WTC11 (cell line): ENCODE results near the gene PRXL2B. TPM values are rescaled to one million over a fixed set of nuclear protein-coding genes. Genes with fewer than 3 reads are reported as not detected.
A peak's percentile ranks its signal among the peaks of the same experiment; 100 is the strongest.

Experiments used
- ATAC-seq: fragments of 200-7000 bp; cut with Tn5 transposase; 2 replicates; pipeline ENCODE4 v1.10.0; 2021; ENCODE audit warnings: mild to moderate bottlenecking, moderate library complexity
- CTCF ChIA-PET: fragments of 300-600 bp; sonication (Branson Sonifier 250); formaldehyde crosslinking; loops from one replicate; lab custom pipeline; 2021; ENCODE audit warnings: antibody characterized with exemption; lab: Charles Lee
- POLR2A ChIA-PET: fragments of 350-600 bp; sonication (Branson Sonifier 250); formaldehyde crosslinking; loops from one replicate; lab custom pipeline; 2021; ENCODE audit warnings: antibody characterized with exemption; lab: Charles Lee
- DNase-seq: peaks from one replicate; pipeline ENCODE4 v3.0.0; 2021; ENCODE audit warnings: low spot score
- H3K27ac Mint-ChIP-seq: 2 replicates; pipeline ENCODE4 v1.8.0; 2021; ENCODE audit warnings: mixed read lengths
- H3K27me3 Mint-ChIP-seq: 2 replicates; pipeline ENCODE4 v1.8.0; 2021; ENCODE audit warnings: low read depth, mild to moderate bottlenecking, moderate library complexity, mixed read lengths
- H3K36me3 Mint-ChIP-seq: 2 replicates; pipeline ENCODE4 v1.8.0; 2021; ENCODE audit warnings: mixed read lengths
- H3K4me1 Mint-ChIP-seq: 2 replicates; pipeline ENCODE4 v1.8.0; 2022; ENCODE audit warnings: mixed read lengths
- H3K4me3 Mint-ChIP-seq: 2 replicates; pipeline ENCODE4 v1.8.0; 2021; ENCODE audit warnings: mild to moderate bottlenecking, moderate library complexity, mixed read lengths
- H3K9me3 Mint-ChIP-seq: 2 replicates; pipeline ENCODE4 v1.8.0; 2021; ENCODE audit warnings: mixed read lengths
- CBFB ChIP-seq: sonication (generic); formaldehyde crosslinking; IDR thresholded peaks from 2 replicates; pipeline ENCODE4 v1.8.1; 2022; ENCODE audit warnings: mild to moderate bottlenecking, low read depth, missing genetic modification reagents
- CREB1 ChIP-seq: sonication (generic); formaldehyde crosslinking; IDR thresholded peaks from 2 replicates; pipeline ENCODE4 v1.8.0; 2023; ENCODE audit warnings: mild to moderate bottlenecking, missing genetic modification reagents
- JUN ChIP-seq: sonication (generic); formaldehyde crosslinking; IDR thresholded peaks from 2 replicates; pipeline ENCODE4 v1.8.0; 2023; ENCODE audit warnings: mild to moderate bottlenecking, missing genetic modification reagents
- SOX15 ChIP-seq: fragments of 250-450 bp; sonication (Bioruptor Pico); IDR thresholded peaks from 2 replicates; pipeline ENCODE4 v1.9.0; 2021; ENCODE audit warnings: mild to moderate bottlenecking
- TCF7 ChIP-seq: sonication (generic); formaldehyde crosslinking; IDR thresholded peaks from 2 replicates; pipeline ENCODE4 v1.8.0; 2022; ENCODE audit warnings: mild to moderate bottlenecking, low read depth, missing genetic modification reagents, moderate library complexity
- TEAD1 ChIP-seq: sonication (generic); formaldehyde crosslinking; IDR thresholded peaks from 2 replicates; pipeline ENCODE4 v1.8.0; 2022; ENCODE audit warnings: mild to moderate bottlenecking, missing genetic modification reagents
- TP53 ChIP-seq: sonication (generic); formaldehyde crosslinking; IDR thresholded peaks from 2 replicates; pipeline ENCODE4 v1.8.1; 2023; ENCODE audit warnings: mild to moderate bottlenecking, missing genetic modification reagents
- ZNF138 ChIP-seq: sonication (generic); formaldehyde crosslinking; conservative IDR thresholded peaks from 2 replicates; pipeline ENCODE4 v1.8.1; 2022; ENCODE audit warnings: mild to moderate bottlenecking, moderate library complexity, missing genetic modification reagents
- ZNF671 ChIP-seq: fragments of 250-450 bp; sonication (Bioruptor Pico); IDR thresholded peaks from 2 replicates; pipeline ENCODE4 v1.8.0; 2021; ENCODE audit warnings: mild to moderate bottlenecking
- total RNA-seq: library from RNA; stranded (reverse); gene quantifications from 3 replicates; pipeline ENCODE4 v1.2.3, GENCODE V29; 2021
- TF ChIP-seq, protein P1 (sequence below): sonication (generic); formaldehyde crosslinking; IDR thresholded peaks from 2 replicates; pipeline ENCODE4 v1.8.0; 2022; ENCODE audit warnings: missing genetic modification reagents
- TF ChIP-seq, protein P2 (sequence below): fragments of 250-450 bp; sonication (Bioruptor Pico); IDR thresholded peaks from 2 replicates; pipeline ENCODE4 v2.1.2; 2022; ENCODE audit warnings: mild to moderate bottlenecking, moderate library complexity
- TF ChIP-seq, protein P3 (sequence below): sonication (generic); formaldehyde crosslinking; IDR thresholded peaks from 2 replicates; pipeline ENCODE4 v1.8.1; 2022; ENCODE audit warnings: mild to moderate bottlenecking, missing genetic modification reagents, moderate library complexity, borderline replicate concordance
- TF ChIP-seq, protein P4 (sequence below): sonication (generic); formaldehyde crosslinking; IDR thresholded peaks from 2 replicates; pipeline ENCODE4 v1.8.0; 2022; ENCODE audit warnings: mild to moderate bottlenecking, missing genetic modification reagents
- TF ChIP-seq, protein P5 (sequence below): sonication (generic); formaldehyde crosslinking; IDR thresholded peaks from 2 replicates; pipeline ENCODE4 v1.8.1; 2023; ENCODE audit warnings: mild to moderate bottlenecking, missing genetic modification reagents
- TF ChIP-seq, protein P6 (sequence below): fragments of 200-600 bp; IDR thresholded peaks from 2 replicates; pipeline ENCODE4 v1.8.0; 2022; ENCODE audit warnings: antibody characterized with exemption

Gene PRXL2B
- total RNA-seq, 1 experiment from 2014 or later = 50.3 TPM

DNA sequence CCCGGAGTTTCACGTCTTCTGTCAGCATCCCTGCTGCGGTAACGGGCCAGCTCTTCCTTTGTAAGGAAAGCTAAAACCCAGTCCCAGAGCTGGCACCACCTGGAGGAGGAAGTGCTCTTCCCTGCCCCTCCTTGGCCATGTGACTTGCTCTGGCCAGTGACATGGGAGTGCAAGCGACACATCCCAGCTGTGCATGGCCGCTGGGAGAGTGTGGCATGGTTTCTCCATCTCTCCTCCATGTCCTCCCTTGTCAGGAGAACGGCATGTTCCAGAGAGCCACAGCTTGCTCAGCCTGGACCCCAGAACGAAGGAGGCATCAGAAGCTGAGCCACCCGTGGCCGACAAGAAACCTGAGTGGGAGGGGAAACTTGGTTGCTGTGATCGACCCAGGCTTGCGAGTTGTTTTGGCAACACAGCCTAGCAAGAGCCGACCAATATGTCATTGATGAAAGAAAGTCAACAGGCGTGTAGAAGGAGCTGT is 2.7 kb upstream of the PRXL2B start (continued):
- TF ChIP-seq, protein P1, sequence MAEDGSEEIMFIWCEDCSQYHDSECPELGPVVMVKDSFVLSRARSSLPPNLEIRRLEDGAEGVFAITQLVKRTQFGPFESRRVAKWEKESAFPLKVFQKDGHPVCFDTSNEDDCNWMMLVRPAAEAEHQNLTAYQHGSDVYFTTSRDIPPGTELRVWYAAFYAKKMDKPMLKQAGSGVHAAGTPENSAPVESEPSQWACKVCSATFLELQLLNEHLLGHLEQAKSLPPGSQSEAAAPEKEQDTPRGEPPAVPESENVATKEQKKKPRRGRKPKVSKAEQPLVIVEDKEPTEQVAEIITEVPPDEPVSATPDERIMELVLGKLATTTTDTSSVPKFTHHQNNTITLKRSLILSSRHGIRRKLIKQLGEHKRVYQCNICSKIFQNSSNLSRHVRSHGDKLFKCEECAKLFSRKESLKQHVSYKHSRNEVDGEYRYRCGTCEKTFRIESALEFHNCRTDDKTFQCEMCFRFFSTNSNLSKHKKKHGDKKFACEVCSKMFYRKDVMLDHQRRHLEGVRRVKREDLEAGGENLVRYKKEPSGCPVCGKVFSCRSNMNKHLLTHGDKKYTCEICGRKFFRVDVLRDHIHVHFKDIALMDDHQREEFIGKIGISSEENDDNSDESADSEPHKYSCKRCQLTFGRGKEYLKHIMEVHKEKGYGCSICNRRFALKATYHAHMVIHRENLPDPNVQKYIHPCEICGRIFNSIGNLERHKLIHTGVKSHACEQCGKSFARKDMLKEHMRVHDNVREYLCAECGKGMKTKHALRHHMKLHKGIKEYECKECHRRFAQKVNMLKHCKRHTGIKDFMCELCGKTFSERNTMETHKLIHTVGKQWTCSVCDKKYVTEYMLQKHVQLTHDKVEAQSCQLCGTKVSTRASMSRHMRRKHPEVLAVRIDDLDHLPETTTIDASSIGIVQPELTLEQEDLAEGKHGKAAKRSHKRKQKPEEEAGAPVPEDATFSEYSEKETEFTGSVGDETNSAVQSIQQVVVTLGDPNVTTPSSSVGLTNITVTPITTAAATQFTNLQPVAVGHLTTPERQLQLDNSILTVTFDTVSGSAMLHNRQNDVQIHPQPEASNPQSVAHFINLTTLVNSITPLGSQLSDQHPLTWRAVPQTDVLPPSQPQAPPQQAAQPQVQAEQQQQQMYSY = peak; percentile 24; the same call in 1 of the 2 replicates
- TF ChIP-seq, all 79 proteins: peak for 5

DNA sequence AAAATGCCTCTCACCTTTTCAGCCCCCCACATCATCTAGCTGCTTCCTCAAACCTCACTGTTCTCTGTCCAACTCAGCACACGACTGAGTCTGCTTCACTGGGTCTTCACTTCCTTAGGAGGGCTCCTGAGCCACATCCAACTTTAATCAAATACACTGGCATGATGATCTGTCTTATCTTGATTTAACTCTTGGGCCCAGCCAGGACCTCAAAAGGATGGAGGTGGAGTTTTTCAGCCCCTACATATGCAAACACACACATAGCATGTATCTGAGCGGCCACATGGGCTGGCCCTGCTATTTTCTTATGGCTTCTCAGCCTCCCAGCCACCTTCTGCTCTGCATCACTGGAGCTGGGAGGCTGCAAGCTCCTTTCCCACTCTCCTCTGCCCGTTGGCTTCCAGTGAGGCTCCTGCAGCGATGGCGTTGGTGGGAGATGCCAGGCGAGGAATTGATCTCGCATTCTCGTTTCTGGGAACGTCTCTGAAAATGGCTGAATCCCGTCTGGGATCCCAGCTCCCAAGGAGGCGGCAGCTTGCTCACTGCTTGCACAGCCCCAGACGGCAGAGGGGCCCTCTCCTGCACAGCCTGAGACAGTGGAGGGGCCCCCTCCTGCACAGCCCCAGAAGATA is 1.8 kb upstream of the PRXL2B start:
- peaks cover 19% of the 10 kb centered on the region for H3K4me1 Mint-ChIP-seq
- no peak for DNase-seq
- peak overlapping the region; percentile 76 for H3K27ac Mint-ChIP-seq
- H3K9me3 Mint-ChIP-seq = no peaks in the 10 kb centered on the region
- peak overlapping the region; percentile 75 for H3K4me3 Mint-ChIP-seq
- TF ChIP-seq ZNF138 (CRISPR knock-in tag) = no peak
- TF ChIP-seq CBFB (CRISPR knock-in tag) = no peak
- TF ChIP-seq, protein P2, sequence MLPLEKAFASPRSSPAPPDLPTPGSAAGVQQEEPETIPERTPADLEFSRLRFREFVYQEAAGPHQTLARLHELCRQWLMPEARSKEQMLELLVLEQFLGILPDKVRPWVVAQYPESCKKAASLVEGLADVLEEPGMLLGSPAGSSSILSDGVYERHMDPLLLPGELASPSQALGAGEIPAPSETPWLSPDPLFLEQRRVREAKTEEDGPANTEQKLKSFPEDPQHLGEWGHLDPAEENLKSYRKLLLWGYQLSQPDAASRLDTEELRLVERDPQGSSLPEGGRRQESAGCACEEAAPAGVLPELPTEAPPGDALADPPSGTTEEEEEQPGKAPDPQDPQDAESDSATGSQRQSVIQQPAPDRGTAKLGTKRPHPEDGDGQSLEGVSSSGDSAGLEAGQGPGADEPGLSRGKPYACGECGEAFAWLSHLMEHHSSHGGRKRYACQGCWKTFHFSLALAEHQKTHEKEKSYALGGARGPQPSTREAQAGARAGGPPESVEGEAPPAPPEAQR = no peak
- TF ChIP-seq TP53 (CRISPR knock-in tag) = no peak
- TF ChIP-seq, protein P3, sequence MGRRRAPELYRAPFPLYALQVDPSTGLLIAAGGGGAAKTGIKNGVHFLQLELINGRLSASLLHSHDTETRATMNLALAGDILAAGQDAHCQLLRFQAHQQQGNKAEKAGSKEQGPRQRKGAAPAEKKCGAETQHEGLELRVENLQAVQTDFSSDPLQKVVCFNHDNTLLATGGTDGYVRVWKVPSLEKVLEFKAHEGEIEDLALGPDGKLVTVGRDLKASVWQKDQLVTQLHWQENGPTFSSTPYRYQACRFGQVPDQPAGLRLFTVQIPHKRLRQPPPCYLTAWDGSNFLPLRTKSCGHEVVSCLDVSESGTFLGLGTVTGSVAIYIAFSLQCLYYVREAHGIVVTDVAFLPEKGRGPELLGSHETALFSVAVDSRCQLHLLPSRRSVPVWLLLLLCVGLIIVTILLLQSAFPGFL (CRISPR knock-in tag) = no peak
- no peak for TF ChIP-seq CREB1 (CRISPR knock-in tag)
- TF ChIP-seq, protein P4, sequence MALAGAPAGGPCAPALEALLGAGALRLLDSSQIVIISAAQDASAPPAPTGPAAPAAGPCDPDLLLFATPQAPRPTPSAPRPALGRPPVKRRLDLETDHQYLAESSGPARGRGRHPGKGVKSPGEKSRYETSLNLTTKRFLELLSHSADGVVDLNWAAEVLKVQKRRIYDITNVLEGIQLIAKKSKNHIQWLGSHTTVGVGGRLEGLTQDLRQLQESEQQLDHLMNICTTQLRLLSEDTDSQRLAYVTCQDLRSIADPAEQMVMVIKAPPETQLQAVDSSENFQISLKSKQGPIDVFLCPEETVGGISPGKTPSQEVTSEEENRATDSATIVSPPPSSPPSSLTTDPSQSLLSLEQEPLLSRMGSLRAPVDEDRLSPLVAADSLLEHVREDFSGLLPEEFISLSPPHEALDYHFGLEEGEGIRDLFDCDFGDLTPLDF (CRISPR knock-in tag) = no peak
- TF ChIP-seq, protein P5, sequence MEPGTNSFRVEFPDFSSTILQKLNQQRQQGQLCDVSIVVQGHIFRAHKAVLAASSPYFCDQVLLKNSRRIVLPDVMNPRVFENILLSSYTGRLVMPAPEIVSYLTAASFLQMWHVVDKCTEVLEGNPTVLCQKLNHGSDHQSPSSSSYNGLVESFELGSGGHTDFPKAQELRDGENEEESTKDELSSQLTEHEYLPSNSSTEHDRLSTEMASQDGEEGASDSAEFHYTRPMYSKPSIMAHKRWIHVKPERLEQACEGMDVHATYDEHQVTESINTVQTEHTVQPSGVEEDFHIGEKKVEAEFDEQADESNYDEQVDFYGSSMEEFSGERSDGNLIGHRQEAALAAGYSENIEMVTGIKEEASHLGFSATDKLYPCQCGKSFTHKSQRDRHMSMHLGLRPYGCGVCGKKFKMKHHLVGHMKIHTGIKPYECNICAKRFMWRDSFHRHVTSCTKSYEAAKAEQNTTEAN (CRISPR knock-in tag) = no peak
- TF ChIP-seq, protein P6, sequence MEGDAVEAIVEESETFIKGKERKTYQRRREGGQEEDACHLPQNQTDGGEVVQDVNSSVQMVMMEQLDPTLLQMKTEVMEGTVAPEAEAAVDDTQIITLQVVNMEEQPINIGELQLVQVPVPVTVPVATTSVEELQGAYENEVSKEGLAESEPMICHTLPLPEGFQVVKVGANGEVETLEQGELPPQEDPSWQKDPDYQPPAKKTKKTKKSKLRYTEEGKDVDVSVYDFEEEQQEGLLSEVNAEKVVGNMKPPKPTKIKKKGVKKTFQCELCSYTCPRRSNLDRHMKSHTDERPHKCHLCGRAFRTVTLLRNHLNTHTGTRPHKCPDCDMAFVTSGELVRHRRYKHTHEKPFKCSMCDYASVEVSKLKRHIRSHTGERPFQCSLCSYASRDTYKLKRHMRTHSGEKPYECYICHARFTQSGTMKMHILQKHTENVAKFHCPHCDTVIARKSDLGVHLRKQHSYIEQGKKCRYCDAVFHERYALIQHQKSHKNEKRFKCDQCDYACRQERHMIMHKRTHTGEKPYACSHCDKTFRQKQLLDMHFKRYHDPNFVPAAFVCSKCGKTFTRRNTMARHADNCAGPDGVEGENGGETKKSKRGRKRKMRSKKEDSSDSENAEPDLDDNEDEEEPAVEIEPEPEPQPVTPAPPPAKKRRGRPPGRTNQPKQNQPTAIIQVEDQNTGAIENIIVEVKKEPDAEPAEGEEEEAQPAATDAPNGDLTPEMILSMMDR = no peak
- no peak for TF ChIP-seq TCF7 (CRISPR knock-in tag)
- TF ChIP-seq ZNF671 (CRISPR knock-in tag) = no peak
- TF ChIP-seq SOX15 (CRISPR knock-in tag) = no peak
- no peak for TF ChIP-seq JUN (CRISPR knock-in tag)
- no peak for TF ChIP-seq TEAD1
- no peak for ATAC-seq
- POLR2A ChIA-PET = interaction anchor here (0.6 to 1.9 kb wide), 3 partner anchors 23 to 39 kb away, joined by 3 to 6 read pairs (median 4); no protein-coding TSS in a partner anchor
- H3K36me3 Mint-ChIP-seq = peaks cover 4% of the 10 kb centered on the region; the same call in 1 of the 2 replicates
- CTCF ChIA-PET = interaction anchor here (1.2 to 3.5 kb wide), 7 partner anchors 23 to 906 kb away, joined by 3 to 28 read pairs (median 5); partner anchors contain the start of gene TNFRSF14
- H3K27me3 Mint-ChIP-seq = no peaks in the 10 kb centered on the region; the same call in 1 of the 2 replicates
